Inflammatory macrophage (primary cell): Measurements from ENCODE around the gene ST8SIA6.
A peak's percentile ranks its signal among the peaks of the same experiment; 100 is the strongest.

ENCODE experiments used
- DNase-seq, 2 donors: peaks; one replicate each; pipeline ENCODE4 v3.0.0-alpha.2; 2020 to 2022

ST8SIA6 gene

GRCh38 chr10:17383801-17384555 lies 70.4 kb downstream of the ST8SIA6 start:
- no peak for DNase-seq

DNA sequence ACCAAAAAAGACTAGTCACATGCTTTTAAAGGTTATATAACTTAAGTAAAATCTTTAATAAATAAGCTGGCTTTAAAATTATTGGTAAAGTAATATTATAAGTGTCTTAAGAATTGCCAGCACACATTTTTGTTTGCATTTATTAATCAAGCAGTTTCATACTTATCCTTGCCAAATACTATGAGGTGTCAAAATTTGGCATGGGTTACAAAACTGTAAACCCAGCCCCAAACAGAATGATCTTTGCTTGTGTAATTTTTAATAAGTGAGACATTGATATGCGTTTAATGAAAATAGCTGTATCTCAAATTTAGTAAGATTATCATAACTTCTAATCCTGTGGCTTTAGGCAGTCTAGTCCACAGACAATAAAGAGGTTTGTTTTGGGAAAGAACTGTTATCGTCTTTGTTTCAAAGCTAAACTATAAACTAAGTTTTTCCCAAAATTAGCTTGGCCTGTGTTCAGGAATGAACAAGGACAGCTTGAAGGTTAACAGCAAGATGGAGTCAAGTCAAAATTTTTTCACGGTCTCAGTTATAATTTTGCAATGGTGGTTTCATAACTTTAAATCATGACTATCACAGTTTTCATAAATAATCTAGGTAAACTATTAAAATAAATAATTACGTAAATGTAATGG lies 72.8 kb downstream of the ST8SIA6 start:
- DNase-seq: no peak

- DNase-seq: no peak
Observed at GRCh38 chr10:17380888-17381287, 73.5 kb downstream of the ST8SIA6 start.

DNA sequence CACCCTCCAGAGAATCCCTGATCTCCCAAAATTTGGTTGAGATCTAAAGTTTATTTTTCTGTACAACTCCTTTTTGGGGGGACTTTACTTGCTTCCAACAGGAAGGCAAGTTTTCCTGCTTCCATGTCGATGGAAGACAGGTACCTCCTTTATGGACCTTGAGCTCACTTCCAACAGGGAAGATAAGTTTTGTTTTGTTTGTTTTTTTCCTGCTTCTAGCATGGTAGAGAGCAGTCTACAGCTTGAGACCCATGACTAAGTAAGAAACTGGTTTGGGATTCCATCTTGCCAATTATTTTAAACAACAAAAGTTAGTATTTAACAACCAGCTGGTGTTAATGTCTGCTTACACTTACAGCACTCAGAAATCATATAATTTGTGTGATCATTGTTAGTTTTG lies 74.4 kb downstream of the ST8SIA6 start:
- no peak for DNase-seq

- no peak for DNase-seq
Observed at GRCh38 chr10:17379151-17379690, 75.2 kb downstream of the ST8SIA6 start.

DNA sequence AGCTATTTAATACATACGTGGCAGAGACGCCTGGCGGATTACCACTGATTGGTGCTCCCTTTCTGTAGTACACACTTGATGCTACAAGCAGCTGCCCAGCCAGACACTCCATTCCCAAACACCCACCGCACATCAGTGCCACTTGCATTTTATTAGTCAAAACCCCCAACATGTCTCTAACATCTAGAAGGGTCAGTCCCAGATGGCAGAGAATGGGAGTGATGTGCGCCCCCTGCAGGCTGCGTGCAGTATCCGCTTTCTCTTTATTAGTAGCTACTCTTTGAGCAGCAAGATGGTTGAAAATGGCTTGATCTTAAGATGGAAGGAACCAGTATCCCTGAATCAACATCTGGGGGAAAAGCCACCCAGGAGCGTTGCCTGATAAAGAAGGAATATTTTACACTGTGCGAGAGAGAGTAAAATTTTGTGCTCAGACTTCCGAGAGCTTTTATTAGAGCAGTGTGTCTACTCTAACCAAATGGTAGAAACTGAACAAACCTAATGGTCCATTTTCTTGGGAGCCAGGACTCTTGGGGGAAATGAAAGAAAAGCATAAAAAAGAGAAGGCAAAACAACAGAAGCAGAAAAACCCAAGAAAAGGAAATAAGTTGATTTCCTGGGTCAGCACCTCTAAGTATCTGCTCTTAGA lies 78.3 kb downstream of the ST8SIA6 start:
- peak; percentile 1 to 7 for DNase-seq

DNA sequence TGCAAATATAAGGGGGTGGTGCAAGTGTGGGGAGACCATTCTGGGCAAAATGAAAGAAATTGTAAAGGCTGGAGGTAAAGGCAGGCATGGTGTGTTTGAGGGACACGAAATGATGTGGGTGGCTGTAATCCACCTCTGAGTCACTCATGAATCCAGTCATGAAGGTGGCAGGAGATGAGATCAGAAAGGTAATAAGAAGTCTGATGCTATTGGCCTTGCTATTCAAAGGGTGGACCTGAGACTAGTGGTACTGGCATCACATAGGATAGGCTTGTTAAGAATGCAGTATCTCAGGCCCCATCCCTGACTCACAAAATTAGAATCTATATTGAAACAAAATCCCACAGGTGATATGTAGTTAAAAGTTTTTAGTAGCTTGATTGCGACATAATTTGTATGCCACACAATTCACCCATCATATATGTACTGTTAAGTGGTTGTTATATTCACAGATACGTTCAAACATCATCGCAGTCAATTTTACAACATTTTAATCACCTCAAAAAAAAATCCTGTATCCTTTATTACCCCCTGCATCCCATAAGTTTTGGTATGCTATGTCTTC lies 85.6 kb downstream of the ST8SIA6 start:
- no peak for DNase-seq

DNA sequence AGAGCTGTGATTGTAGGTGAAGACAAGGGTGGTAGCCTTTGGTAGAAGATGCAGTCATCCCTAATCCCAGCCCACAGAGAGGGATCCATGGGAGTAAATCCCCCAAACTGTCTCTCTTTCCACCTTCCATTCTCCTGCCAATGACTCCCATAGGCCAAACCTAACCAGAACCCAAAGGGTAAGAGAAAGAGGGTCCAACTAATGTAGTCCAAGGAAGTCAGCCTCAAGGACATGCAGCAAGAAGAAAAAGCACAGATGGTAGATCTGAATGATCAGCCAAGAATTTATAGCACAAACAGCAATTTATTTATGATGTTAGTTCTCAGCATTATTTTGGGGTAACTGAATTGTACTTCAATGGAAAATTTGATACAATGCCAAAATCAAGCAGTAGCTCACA lies 87.7 kb downstream of the ST8SIA6 start:
- DNase-seq: no peak

- no peak for DNase-seq
Observed at GRCh38 chr10:17365402-17365801, 89.0 kb downstream of the ST8SIA6 start.

GRCh38 chr10:17358461-17358860 lies 95.9 kb downstream of the ST8SIA6 start:
- no peak for DNase-seq

- DNase-seq: no peak
Observed at GRCh38 chr10:17357781-17358180, 96.6 kb downstream of the ST8SIA6 start.

- DNase-seq: no peak
Observed at GRCh38 chr10:17356820-17357219, 97.6 kb downstream of the ST8SIA6 start.

GRCh38 chr10:17354781-17355180 lies 99.6 kb downstream of the ST8SIA6 start:
- DNase-seq: no peak

GRCh38 chr10:17353568-17354300 lies 100.7 kb downstream of the ST8SIA6 start:
- DNase-seq: no peak

DNA sequence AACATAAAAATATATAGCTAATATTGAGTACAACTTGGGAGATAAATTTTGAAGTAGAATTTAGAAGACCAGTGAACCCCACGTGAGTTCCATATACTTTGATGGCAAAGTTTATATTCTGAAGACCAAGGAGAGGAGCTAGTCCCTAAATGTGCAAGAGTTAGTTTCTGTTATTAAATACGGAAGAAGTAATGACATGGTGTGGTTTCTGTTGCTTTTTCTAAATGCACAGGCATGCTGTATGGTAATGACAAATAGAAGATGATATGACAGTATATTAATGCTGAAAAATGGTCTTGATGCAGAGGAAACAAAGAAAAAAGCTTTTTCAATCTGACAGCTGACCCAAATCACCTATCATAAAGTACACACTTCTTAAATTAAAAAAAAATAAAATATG lies 101.8 kb downstream of the ST8SIA6 start:
- no peak for DNase-seq

GRCh38 chr10:17351506-17351905 lies 102.9 kb downstream of the ST8SIA6 start:
- DNase-seq: no peak

GRCh38 chr10:17349717-17350116 lies 104.7 kb downstream of the ST8SIA6 start:
- no peak for DNase-seq

GRCh38 chr10:17348501-17349349 lies 105.7 kb downstream of the ST8SIA6 start:
- DNase-seq: no peak

GRCh38 chr10:17348011-17348500 lies 106.3 kb downstream of the ST8SIA6 start:
- no peak for DNase-seq

DNA sequence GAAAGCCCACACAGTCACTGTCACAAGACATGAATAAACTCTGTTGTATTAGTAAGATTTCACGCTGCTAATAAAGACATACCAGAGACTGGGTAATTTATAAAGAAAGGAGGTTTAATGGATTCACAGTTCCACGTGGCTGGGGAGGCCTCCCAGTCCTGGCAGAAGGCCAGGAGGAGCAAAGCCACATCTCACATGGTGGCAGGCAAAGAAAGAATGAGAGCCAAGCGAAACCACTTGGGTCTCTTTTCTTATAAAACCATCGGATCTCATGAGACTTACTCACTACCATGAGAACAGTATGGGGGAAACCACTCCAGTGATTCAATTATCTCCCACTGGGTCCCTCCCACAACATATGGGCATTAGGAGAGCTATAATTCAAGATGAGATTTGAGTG lies 110.2 kb downstream of the ST8SIA6 start:
- DNase-seq: no peak

GRCh38 chr10:17343118-17343517 lies 111.3 kb downstream of the ST8SIA6 start:
- DNase-seq: no peak
